Astrocyte (in vitro differentiated cells and primary cell): ENCODE data around the gene DNAJB6.

Experiments used
- CTCF ChIP-seq: IDR thresholded peaks from 2 replicates; pipeline ENCODE4 v1.5.1; 2011; ENCODE audit warnings: low read depth, mild to moderate bottlenecking, inconsistent platforms, low read length, moderate library complexity; ENCODE audit not compliant: insufficient read depth
- EZH2 ChIP-seq: IDR thresholded peaks from 2 replicates; pipeline ENCODE4 v1.6.1; 2012; ENCODE audit warnings: mild to moderate bottlenecking, low read length, inconsistent platforms; ENCODE audit not compliant: insufficient read depth

GRCh38 chr7:157360483-157361025 lies 23.8 kb downstream of the DNAJB6 start:
- TF ChIP-seq CTCF, result no peak
- TF ChIP-seq EZH2, result no peak
